Measurements from ENCODE around the gene NAXD.

The NAXD gene

DNA sequence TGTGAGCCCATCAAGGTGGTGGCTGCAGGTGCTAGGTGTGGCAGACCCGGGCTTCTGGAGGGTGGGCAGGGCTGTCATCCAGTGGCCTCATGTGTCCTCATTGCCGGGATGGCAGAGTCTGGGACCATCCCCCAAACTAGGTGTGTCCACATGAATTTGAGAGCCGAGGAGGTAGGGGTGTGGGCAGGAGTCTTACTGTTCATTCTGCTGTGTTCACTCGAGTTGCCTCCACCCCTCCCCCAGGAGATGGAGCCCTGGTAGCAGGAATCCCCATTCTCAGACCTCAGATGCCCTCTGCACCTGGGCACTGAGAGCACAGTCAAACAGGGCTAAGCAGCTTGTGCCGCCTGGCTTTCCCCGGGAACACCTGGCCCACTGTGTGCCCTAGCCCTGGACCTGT is 22.4 kb downstream of the NAXD start:
- Histone ChIP-seq H3K27me3 (replicated peaks; ENCODE audit: control insufficient read depth, insufficient read depth, low read length) (no peaks in the 10 kb centered on the region), H3K4me3 (replicated peaks; ENCODE audit: low read depth, low read length) (no peak overlapping the region), H3K36me3 (ENCODE audit: control insufficient read depth, insufficient read depth, low read length) (peaks cover 48% of the 10 kb centered on the region)
- TF ChIP-seq, protein P1, sequence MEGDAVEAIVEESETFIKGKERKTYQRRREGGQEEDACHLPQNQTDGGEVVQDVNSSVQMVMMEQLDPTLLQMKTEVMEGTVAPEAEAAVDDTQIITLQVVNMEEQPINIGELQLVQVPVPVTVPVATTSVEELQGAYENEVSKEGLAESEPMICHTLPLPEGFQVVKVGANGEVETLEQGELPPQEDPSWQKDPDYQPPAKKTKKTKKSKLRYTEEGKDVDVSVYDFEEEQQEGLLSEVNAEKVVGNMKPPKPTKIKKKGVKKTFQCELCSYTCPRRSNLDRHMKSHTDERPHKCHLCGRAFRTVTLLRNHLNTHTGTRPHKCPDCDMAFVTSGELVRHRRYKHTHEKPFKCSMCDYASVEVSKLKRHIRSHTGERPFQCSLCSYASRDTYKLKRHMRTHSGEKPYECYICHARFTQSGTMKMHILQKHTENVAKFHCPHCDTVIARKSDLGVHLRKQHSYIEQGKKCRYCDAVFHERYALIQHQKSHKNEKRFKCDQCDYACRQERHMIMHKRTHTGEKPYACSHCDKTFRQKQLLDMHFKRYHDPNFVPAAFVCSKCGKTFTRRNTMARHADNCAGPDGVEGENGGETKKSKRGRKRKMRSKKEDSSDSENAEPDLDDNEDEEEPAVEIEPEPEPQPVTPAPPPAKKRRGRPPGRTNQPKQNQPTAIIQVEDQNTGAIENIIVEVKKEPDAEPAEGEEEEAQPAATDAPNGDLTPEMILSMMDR (IDR thresholded peaks at IDR 0.05; ENCODE audit: insufficient read depth, low read length, poor library complexity, severe bottlenecking), result no peak
- DNase-seq (ENCODE audit: extremely low read depth, insufficient read length), result no peak

DNA sequence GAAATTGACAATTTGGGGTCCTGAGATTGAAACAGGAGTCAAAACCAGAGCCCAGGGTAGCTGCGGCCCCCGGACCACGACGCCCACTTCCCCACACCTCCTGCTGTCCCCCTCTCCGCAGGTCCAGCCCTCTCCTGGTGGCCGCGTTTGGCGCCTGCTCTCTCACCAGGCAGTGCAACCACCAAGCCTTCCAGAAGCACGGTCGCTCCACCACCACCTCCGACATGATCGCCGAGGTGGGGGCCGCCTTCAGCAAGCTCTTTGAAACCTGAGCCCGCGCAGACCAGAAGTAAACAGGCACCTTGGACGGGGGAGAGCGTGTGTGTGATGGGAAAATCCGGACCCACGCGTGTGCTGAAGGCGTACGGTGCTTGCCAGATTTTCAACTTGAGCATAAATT is 22.9 kb downstream of the NAXD start:
- no peaks in the 10 kb centered on the region for H3K27me3 ChIP-seq (replicated peaks; ENCODE audit: control insufficient read depth, insufficient read depth, low read length)
- peaks cover 49% of the 10 kb centered on the region for H3K36me3 ChIP-seq (ENCODE audit: control insufficient read depth, insufficient read depth, low read length)

DNA sequence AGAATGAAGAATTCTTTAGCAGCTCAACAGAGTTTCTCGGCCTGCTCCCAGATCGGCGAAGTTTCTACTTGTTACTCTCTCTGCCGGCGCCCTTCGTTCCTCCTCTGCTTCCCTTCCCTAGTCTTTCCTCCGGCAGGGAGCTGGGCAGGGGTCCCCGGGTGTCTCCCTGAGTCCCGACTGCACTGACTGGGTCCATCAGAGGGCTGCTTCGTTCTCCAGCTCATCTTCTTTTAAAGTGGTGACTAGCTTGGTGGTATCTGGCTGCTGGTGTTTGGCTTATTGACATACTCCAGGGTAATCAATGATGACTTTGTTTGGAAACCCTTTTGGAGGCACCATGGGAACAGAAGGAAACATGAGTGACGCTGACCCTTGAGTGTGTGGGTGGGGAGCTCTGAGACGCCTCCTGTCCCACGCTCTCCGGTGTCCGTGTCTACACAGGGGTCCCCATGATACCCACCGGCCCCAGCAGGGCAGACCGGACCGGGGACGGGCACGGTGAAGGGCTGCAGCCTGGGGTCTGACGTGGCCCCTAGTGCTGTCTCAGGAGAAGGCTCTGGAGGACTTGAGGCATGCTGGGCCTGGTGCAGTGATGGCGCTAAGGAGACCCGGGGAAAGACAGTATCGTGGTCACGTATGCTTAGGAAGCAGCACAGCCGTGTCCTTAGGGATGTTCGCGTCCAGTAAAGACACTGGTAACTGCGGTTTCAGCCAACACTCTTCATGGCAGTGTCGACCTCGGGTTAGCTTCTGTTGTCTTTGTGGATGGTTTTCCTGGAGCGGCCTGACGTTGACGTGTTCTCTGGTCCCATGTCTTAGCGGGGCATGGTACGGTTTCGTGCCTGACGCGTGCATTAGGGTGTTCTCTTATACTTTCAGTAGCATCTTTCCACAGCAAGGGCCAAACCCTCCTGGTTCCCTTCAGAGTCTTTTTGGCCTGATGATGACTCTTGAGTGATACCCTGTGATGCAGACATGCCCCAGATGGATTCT is 23.8 kb downstream of the NAXD start:
- TF ChIP-seq, protein P1 (IDR thresholded peaks at IDR 0.05; ENCODE audit: insufficient read depth, low read length, poor library complexity, severe bottlenecking), result no peak
- Histone ChIP-seq H3K36me3 (ENCODE audit: control insufficient read depth, insufficient read depth, low read length) (peaks cover 54% of the 10 kb centered on the region), H3K4me3 (replicated peaks; ENCODE audit: low read depth, low read length) (no peak overlapping the region), H3K27me3 (replicated peaks; ENCODE audit: control insufficient read depth, insufficient read depth, low read length) (no peaks in the 10 kb centered on the region)
- no peak for DNase-seq (ENCODE audit: extremely low read depth, insufficient read length)

More for the DNA sequence above, 22.9 kb downstream of the NAXD start:
- H3K4me3 ChIP-seq (replicated peaks; ENCODE audit: low read depth, low read length), result no peak overlapping the region
- TF ChIP-seq, protein P1 (IDR thresholded peaks at IDR 0.05; ENCODE audit: insufficient read depth, low read length, poor library complexity, severe bottlenecking), result no peak
- no peak for DNase-seq (ENCODE audit: extremely low read depth, insufficient read length)

DNA sequence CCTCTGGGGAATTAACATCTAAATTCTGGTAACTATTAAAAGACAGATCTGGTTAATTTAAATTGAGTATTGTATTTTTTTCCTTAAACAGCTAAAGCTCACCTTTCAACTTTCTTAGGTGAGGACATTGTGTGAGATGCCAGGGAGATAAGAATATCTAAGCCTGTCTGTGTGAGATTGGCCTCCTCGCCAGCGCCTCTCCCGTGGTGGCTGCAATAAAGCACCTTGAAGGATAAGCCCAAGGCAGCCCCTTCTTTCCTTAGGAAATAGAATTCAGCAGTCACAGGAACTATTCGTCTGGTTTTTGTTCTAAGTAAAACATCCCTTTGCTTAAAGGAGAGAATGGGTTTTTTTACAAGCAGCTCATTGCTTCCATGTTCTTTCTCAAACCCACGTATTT is 24.6 kb downstream of the NAXD start:
- TF ChIP-seq, protein P1 (IDR thresholded peaks at IDR 0.05; ENCODE audit: insufficient read depth, low read length, poor library complexity, severe bottlenecking), result no peak
- Histone ChIP-seq H3K36me3 (ENCODE audit: control insufficient read depth, insufficient read depth, low read length) (peaks cover 48% of the 10 kb centered on the region), H3K4me3 (replicated peaks; ENCODE audit: low read depth, low read length) (no peak overlapping the region), H3K27me3 (replicated peaks; ENCODE audit: control insufficient read depth, insufficient read depth, low read length) (no peaks in the 10 kb centered on the region)
- DNase-seq (ENCODE audit: extremely low read depth, insufficient read length), result no peak

DNA sequence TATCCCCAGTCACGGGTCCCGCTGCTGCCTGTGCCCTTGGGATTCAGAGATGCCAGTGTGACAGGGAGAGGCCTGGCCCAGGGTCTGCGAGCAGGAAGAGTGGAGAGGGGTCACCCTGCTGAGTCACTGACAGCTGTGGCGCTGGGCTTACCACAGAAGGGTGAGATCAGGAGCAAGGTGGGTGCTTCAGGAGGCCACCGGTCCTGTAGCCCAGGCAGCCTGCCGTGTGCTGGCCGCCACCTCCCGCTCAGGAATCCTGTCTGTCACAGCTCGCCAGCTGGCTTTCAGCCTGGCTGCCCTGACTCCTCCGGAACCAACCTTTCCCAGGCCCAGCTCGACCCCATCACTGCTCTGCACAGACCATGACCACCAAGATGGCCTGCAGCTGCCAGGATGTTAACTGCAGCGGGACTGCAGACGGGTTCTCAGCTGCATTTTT is 25.3 kb downstream of the NAXD start:
- Histone ChIP-seq H3K4me3 (replicated peaks; ENCODE audit: low read depth, low read length) (no peak overlapping the region), H3K27me3 (replicated peaks; ENCODE audit: control insufficient read depth, insufficient read depth, low read length) (no peaks in the 10 kb centered on the region), H3K36me3 (ENCODE audit: control insufficient read depth, insufficient read depth, low read length) (peaks cover 43% of the 10 kb centered on the region)
- no peak for DNase-seq (ENCODE audit: extremely low read depth, insufficient read length)
- TF ChIP-seq, protein P1 (IDR thresholded peaks at IDR 0.05; ENCODE audit: insufficient read depth, low read length, poor library complexity, severe bottlenecking), result no peak

All from GM06990 (cell line).